H1 (cell line): ENCODE data around the gene TRIP11.
"Not testable (repeated sequence)": the region's sequence is repeated elsewhere in the genome, so short reads cannot be mapped to it uniquely, and the experiment has no call there.

Experiments used
- EP300 ChIP-seq, 2 experiments: IDR thresholded peaks; 1 replicate in 1 of 2; 2 replicates in 1 of 2; pipeline ENCODE4 v1.6.1; 2011 to 2012; ENCODE audit warnings: low read depth in 2 of 2, low read length in 2 of 2, mild to moderate bottlenecking in 2 of 2, borderline replicate concordance in 1 of 2, inconsistent platforms in 1 of 2, moderate library complexity in 1 of 2
- EZH2 ChIP-seq: fragments of 200-600 bp; sonication (generic); IDR thresholded peaks from 2 replicates; pipeline ENCODE4 v1.7.1; 2012; ENCODE audit warnings: low read depth, mild to moderate bottlenecking, moderate library complexity, low read length, inconsistent platforms; ENCODE audit not compliant: severe bottlenecking
- JUN ChIP-seq: IDR thresholded peaks from 2 replicates; pipeline ENCODE4 v1.6.1; 2011; ENCODE audit warnings: low read depth, mild to moderate bottlenecking, improper control_type of control experiment, low read length
- KDM4A ChIP-seq: IDR thresholded peaks from one replicate; pipeline ENCODE4 v1.7.1; 2012; ENCODE audit warnings: low read depth, mild to moderate bottlenecking, moderate library complexity, low read length, inconsistent platforms; ENCODE audit not compliant: severe bottlenecking
- MAFK ChIP-seq: IDR thresholded peaks from 2 replicates; pipeline ENCODE4 v1.6.1; 2012; ENCODE audit warnings: low read depth, mild to moderate bottlenecking, improper control_type of control experiment, low read length
- POLR2A ChIP-seq, 2 experiments: IDR thresholded peaks; 1 replicate in 1 of 2; 2 replicates in 1 of 2; pipeline ENCODE4 v1.6.1; 2011; ENCODE audit warnings: low read depth in 2 of 2, low read length in 2 of 2, mild to moderate bottlenecking in 2 of 2; ENCODE audit errors: control extremely low read depth in 1 of 2
- POLR2AphosphoS5 ChIP-seq: IDR thresholded peaks from 2 replicates; pipeline ENCODE4 v1.6.1; 2011; ENCODE audit warnings: low read depth, low read length
- RFX5 ChIP-seq: IDR thresholded peaks from 2 replicates; pipeline ENCODE4 v1.6.1; 2011; ENCODE audit warnings: low read depth, low read length, improper control_type of control experiment, borderline replicate concordance
- SP1 ChIP-seq: IDR thresholded peaks from 2 replicates; pipeline ENCODE4 v1.6.1; 2011; ENCODE audit warnings: low read depth, low read length
- TEAD4 ChIP-seq: IDR thresholded peaks from 2 replicates; pipeline ENCODE4 v1.6.1; 2012; ENCODE audit warnings: low read depth, low read length, inconsistent platforms, mixed read lengths
- TF ChIP-seq, protein P1 (sequence below): IDR thresholded peaks from 2 replicates; pipeline ENCODE4 v1.6.1; 2012; ENCODE audit warnings: inconsistent platforms
- TF ChIP-seq, protein P2 (sequence below), 3 experiments: IDR thresholded peaks; 1 replicate in 2 of 3; 2 replicates in 1 of 3; pipeline versions ENCODE4 v1.5.1 to v1.6.1; 2011; ENCODE audit warnings: low read length in 3 of 3, mild to moderate bottlenecking in 3 of 3, inconsistent platforms in 2 of 3, low read depth in 1 of 3, moderate library complexity in 1 of 3; ENCODE audit not compliant: insufficient read depth in 1 of 3; ENCODE audit errors: control extremely low read depth in 1 of 3
- TF ChIP-seq, protein P3 (sequence below): IDR thresholded peaks from 2 replicates; pipeline ENCODE4 v1.6.1; 2011; ENCODE audit warnings: low read length, improper control_type of control experiment

DNA sequence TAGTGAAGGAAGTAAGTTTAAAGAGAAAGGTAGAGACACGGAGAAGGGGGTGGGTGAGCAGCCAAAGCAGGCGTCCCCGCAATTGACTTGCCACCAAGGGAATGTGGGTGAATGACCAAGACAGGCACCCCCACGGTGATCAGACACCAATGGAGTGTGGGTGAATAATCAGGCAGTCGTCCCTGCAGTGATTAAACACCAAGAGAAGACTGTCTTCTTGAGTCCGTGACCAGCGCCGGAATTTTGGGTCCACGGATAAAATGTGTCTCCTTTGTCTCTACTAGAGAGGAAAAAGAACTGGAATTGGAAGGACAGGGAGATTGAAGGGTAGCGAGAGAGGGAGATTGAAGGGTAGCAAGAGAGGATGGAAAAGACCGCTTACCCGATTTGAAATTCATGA is 9.4 kb upstream of the TRIP11 start:
- TF ChIP-seq POLR2A (IDR thresholded peaks at IDR 0.05; ENCODE audit: control extremely low read depth in 1 of 2, low read depth in 2 of 2, low read length in 2 of 2); EP300 (IDR thresholded peaks at IDR 0.05; ENCODE audit: borderline replicate concordance in 1 of 2, low read depth in 2 of 2, low read length in 2 of 2); POLR2AphosphoS5; SP1; TEAD4; MAFK; RFX5; JUN; KDM4A; EZH2: not testable (repeated sequence)
- TF ChIP-seq, protein P1, sequence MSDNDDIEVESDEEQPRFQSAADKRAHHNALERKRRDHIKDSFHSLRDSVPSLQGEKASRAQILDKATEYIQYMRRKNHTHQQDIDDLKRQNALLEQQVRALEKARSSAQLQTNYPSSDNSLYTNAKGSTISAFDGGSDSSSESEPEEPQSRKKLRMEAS = not testable (repeated sequence)
- TF ChIP-seq, protein P2, sequence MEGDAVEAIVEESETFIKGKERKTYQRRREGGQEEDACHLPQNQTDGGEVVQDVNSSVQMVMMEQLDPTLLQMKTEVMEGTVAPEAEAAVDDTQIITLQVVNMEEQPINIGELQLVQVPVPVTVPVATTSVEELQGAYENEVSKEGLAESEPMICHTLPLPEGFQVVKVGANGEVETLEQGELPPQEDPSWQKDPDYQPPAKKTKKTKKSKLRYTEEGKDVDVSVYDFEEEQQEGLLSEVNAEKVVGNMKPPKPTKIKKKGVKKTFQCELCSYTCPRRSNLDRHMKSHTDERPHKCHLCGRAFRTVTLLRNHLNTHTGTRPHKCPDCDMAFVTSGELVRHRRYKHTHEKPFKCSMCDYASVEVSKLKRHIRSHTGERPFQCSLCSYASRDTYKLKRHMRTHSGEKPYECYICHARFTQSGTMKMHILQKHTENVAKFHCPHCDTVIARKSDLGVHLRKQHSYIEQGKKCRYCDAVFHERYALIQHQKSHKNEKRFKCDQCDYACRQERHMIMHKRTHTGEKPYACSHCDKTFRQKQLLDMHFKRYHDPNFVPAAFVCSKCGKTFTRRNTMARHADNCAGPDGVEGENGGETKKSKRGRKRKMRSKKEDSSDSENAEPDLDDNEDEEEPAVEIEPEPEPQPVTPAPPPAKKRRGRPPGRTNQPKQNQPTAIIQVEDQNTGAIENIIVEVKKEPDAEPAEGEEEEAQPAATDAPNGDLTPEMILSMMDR (IDR thresholded peaks at IDR 0.05; ENCODE audit: control extremely low read depth in 1 of 3, insufficient read depth in 1 of 3, low read depth in 1 of 3, low read length in 3 of 3) = not testable (repeated sequence)
- TF ChIP-seq, protein P3, sequence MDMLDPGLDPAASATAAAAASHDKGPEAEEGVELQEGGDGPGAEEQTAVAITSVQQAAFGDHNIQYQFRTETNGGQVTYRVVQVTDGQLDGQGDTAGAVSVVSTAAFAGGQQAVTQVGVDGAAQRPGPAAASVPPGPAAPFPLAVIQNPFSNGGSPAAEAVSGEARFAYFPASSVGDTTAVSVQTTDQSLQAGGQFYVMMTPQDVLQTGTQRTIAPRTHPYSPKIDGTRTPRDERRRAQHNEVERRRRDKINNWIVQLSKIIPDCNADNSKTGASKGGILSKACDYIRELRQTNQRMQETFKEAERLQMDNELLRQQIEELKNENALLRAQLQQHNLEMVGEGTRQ = not testable (repeated sequence)
